ENCODE data around the gene SLC16A3.

GRCh38 chr17:82249896-82250581, 21.2 kb downstream of the SLC16A3 start:
- TF ChIP-seq POLR2A (IDR thresholded peaks at IDR 0.05) (no peak), CTCF (IDR thresholded peaks at IDR 0.05) (no peak)
